ENCODE measurements around the gene MPP4.

GRCh38 chr2:201704536-201704935 is 6.1 kb upstream of the MPP4 start:
- TF ChIP-seq POLR2AphosphoS5 (IDR thresholded peaks at IDR 0.05; ENCODE audit: low read depth, low read length) (no peak), POLR2A (IDR thresholded peaks at IDR 0.05; ENCODE audit: insufficient read depth in 1 of 2, low read depth in 2 of 2, low read length in 2 of 2) (no peak), U2AF2 (IDR thresholded peaks at IDR 0.05; ENCODE audit: low read depth, low read length) (no peak), ZFP1 (CRISPR knock-in tag; IDR thresholded peaks at IDR 0.05) (no peak), HDAC2 (CRISPR knock-in tag; IDR thresholded peaks at IDR 0.05) (no peak), ELF1 (CRISPR knock-in tag; IDR thresholded peaks at IDR 0.05) (no peak), EP300 (IDR thresholded peaks at IDR 0.05; ENCODE audit: low read depth in 2 of 2, low read length in 2 of 2) (no peak), EP300 (CRISPR knock-in tag; IDR thresholded peaks at IDR 0.05; ENCODE audit: borderline replicate concordance) (no peak), ZNF235 (CRISPR knock-in tag; IDR thresholded peaks at IDR 0.05; ENCODE audit: borderline replicate concordance) (no peak), ZBTB21 (CRISPR knock-in tag; IDR thresholded peaks at IDR 0.05) (no peak), GABPA (IDR thresholded peaks at IDR 0.05; ENCODE audit: low read depth, low read length) (no peak), GABPA (CRISPR knock-in tag; IDR thresholded peaks at IDR 0.05; ENCODE audit: low read depth) (no peak), ZSCAN12 (CRISPR knock-in tag; IDR thresholded peaks at IDR 0.05) (no peak), THAP9 (CRISPR knock-in tag; IDR thresholded peaks at IDR 0.05; ENCODE audit: borderline replicate concordance) (no peak)
- TF ChIP-seq, protein P1, sequence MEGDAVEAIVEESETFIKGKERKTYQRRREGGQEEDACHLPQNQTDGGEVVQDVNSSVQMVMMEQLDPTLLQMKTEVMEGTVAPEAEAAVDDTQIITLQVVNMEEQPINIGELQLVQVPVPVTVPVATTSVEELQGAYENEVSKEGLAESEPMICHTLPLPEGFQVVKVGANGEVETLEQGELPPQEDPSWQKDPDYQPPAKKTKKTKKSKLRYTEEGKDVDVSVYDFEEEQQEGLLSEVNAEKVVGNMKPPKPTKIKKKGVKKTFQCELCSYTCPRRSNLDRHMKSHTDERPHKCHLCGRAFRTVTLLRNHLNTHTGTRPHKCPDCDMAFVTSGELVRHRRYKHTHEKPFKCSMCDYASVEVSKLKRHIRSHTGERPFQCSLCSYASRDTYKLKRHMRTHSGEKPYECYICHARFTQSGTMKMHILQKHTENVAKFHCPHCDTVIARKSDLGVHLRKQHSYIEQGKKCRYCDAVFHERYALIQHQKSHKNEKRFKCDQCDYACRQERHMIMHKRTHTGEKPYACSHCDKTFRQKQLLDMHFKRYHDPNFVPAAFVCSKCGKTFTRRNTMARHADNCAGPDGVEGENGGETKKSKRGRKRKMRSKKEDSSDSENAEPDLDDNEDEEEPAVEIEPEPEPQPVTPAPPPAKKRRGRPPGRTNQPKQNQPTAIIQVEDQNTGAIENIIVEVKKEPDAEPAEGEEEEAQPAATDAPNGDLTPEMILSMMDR (CRISPR knock-in tag; IDR thresholded peaks at IDR 0.05) = no peak
- TF ChIP-seq, protein P2, sequence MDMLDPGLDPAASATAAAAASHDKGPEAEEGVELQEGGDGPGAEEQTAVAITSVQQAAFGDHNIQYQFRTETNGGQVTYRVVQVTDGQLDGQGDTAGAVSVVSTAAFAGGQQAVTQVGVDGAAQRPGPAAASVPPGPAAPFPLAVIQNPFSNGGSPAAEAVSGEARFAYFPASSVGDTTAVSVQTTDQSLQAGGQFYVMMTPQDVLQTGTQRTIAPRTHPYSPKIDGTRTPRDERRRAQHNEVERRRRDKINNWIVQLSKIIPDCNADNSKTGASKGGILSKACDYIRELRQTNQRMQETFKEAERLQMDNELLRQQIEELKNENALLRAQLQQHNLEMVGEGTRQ (IDR thresholded peaks at IDR 0.05; ENCODE audit: low read depth, low read length) = no peak
- TF ChIP-seq, protein P2 (CRISPR knock-in tag; IDR thresholded peaks at IDR 0.05; ENCODE audit: borderline replicate concordance) = no peak
